ENCODE data around the gene LNPEP.
"Not testable (repeated sequence)": the region's sequence is repeated elsewhere in the genome, so short reads cannot be mapped to it uniquely, and the experiment has no call there.

Gene LNPEP

GRCh38 chr5:97078958-97079743 lies 143.3 kb downstream of the LNPEP start:
- DNase-seq (ENCODE audit: low read depth in 2 of 2): peak; percentile 13 to 47
- no peak overlapping the region for H3K4me3 ChIP-seq (replicated peaks in 1 of 2; ENCODE audit: low read depth in 2 of 2, low read length in 2 of 2)
- no peak for TF ChIP-seq CTCF (IDR thresholded peaks at IDR 0.05; ENCODE audit: low read depth, low read length)

- H3K4me3 ChIP-seq (replicated peaks in 1 of 2; ENCODE audit: low read depth in 2 of 2, low read length in 2 of 2); DNase-seq (ENCODE audit: low read depth in 2 of 2): not testable (repeated sequence)
Measured at GRCh38 chr5:97084782-97085458, 149.0 kb downstream of the LNPEP start.

GRCh38 chr5:97085459-97086181 lies 149.7 kb downstream of the LNPEP start:
- DNase-seq (ENCODE audit: low read depth in 2 of 2): no peak
- TF ChIP-seq CTCF (IDR thresholded peaks at IDR 0.05; ENCODE audit: low read depth, low read length): no peak
- no peak overlapping the region for H3K4me3 ChIP-seq (replicated peaks in 1 of 2; ENCODE audit: low read depth in 2 of 2, low read length in 2 of 2)

Measured in cardiac fibroblast (primary cell).